H9 (cell line): ENCODE measurements around the gene NUP107. TPM values are rescaled to one million over a fixed set of nuclear protein-coding genes. Genes with fewer than 3 reads are reported as not detected.

Experiments
- DNase-seq: peaks from one replicate; pipeline ENCODE4 v3.0.0-alpha.2; 2017
- H2AFZ ChIP-seq: one replicate; pipeline ENCODE4 v1.6.1; 2013; ENCODE audit warnings: mild to moderate bottlenecking, low read length, control low read depth, moderate library complexity
- H2AK5ac ChIP-seq: 2 replicates; pipeline ENCODE4 v1.6.1; 2013; ENCODE audit warnings: low read length, control low read depth, mixed read lengths; ENCODE audit not compliant: insufficient read length
- H2BK120ac ChIP-seq: one replicate; pipeline ENCODE4 v1.6.1; 2013; ENCODE audit warnings: low read depth, mild to moderate bottlenecking, low read length, control low read depth, inconsistent platforms; ENCODE audit not compliant: poor library complexity, severe bottlenecking
- H2BK12ac ChIP-seq: 2 replicates; pipeline ENCODE4 v1.6.1; 2013; ENCODE audit warnings: low read length, control low read depth, mixed read lengths, low read depth; ENCODE audit not compliant: insufficient read length
- H2BK15ac ChIP-seq: 2 replicates; pipeline ENCODE4 v1.6.1; 2013; ENCODE audit warnings: low read depth, low read length, control low read depth
- H2BK20ac ChIP-seq: one replicate; pipeline ENCODE4 v1.6.1; 2013; ENCODE audit warnings: low read depth, mild to moderate bottlenecking, low read length, control low read depth, inconsistent platforms; ENCODE audit not compliant: poor library complexity, severe bottlenecking
- H2BK5ac ChIP-seq: 2 replicates; pipeline ENCODE4 v1.6.1; 2013; ENCODE audit warnings: low read length, control low read depth, mixed read lengths; ENCODE audit not compliant: insufficient read length
- H3K14ac ChIP-seq: 2 replicates; pipeline ENCODE4 v1.6.1; 2013; ENCODE audit warnings: low read length, control low read depth; ENCODE audit not compliant: insufficient read depth
- H3K18ac ChIP-seq: 2 replicates; pipeline ENCODE4 v1.6.1; 2013; ENCODE audit warnings: low read depth, mild to moderate bottlenecking, mixed read lengths, low read length, control low read depth; ENCODE audit not compliant: insufficient read length
- H3K23ac ChIP-seq: 2 replicates; pipeline ENCODE4 v1.6.1; 2013; ENCODE audit warnings: low read length, control low read depth, mixed read lengths, low read depth; ENCODE audit not compliant: insufficient read length
- H3K23me2 ChIP-seq: 2 replicates; pipeline ENCODE4 v1.6.1; 2013; ENCODE audit warnings: low read depth, mild to moderate bottlenecking, mixed read lengths, low read length, control low read depth; ENCODE audit not compliant: insufficient read length, poor library complexity, severe bottlenecking
- H3K27ac ChIP-seq: 2 replicates; pipeline ENCODE4 v1.5.1; 2013; ENCODE audit warnings: low read length, control low read depth, mixed read lengths, low read depth; ENCODE audit not compliant: insufficient read length
- H3K27me3 ChIP-seq: 2 replicates; pipeline ENCODE4 v1.6.1; 2013; ENCODE audit warnings: low read length, control low read depth, inconsistent platforms; ENCODE audit not compliant: insufficient read depth
- H3K4ac ChIP-seq: 2 replicates; pipeline ENCODE4 v1.6.1; 2013; ENCODE audit warnings: low read depth, mild to moderate bottlenecking, control low read depth, inconsistent platforms, low read length, moderate library complexity
- H3K4me1 ChIP-seq: 2 replicates; pipeline ENCODE4 v1.6.1; 2013; ENCODE audit warnings: low read length, control low read depth, inconsistent platforms; ENCODE audit not compliant: insufficient read depth
- H3K4me2 ChIP-seq: 2 replicates; pipeline ENCODE4 v1.6.1; 2013; ENCODE audit warnings: low read length, control low read depth, mixed read lengths; ENCODE audit not compliant: insufficient read length, insufficient read depth
- H3K56ac ChIP-seq: 2 replicates; pipeline ENCODE4 v1.6.1; 2013; ENCODE audit warnings: low read depth, mild to moderate bottlenecking, mixed read lengths, low read length, control low read depth; ENCODE audit not compliant: insufficient read length
- H3K79me1 ChIP-seq: 2 replicates; pipeline ENCODE4 v1.6.1; 2013; ENCODE audit warnings: low read depth, mild to moderate bottlenecking, moderate library complexity, low read length, control low read depth, inconsistent platforms; ENCODE audit not compliant: insufficient read depth, poor library complexity, severe bottlenecking
- H3K79me2 ChIP-seq: 2 replicates; pipeline ENCODE4 v1.6.1; 2013; ENCODE audit warnings: low read length, control low read depth, inconsistent platforms; ENCODE audit not compliant: insufficient read depth
- H3K9ac ChIP-seq: 2 replicates; pipeline ENCODE4 v1.6.1; 2013; ENCODE audit warnings: low read length, control low read depth, mixed read lengths; ENCODE audit not compliant: insufficient read length; ENCODE audit errors: extremely low read depth
- H3K9me3 ChIP-seq: one replicate; pipeline ENCODE4 v1.6.1; 2013; ENCODE audit warnings: low read depth, low read length, inconsistent platforms; ENCODE audit not compliant: control insufficient read depth
- H3T11ph ChIP-seq: one replicate; pipeline ENCODE4 v1.6.1; 2013; ENCODE audit warnings: mild to moderate bottlenecking, low read length, control low read depth, inconsistent platforms
- H4K20me1 ChIP-seq: one replicate; pipeline ENCODE4 v1.6.1; 2013; ENCODE audit not compliant: control insufficient read depth, insufficient read length, insufficient read depth
- H4K5ac ChIP-seq: 2 replicates; pipeline ENCODE4 v1.6.1; 2013; ENCODE audit warnings: low read depth, mild to moderate bottlenecking, mixed read lengths, low read length, control low read depth; ENCODE audit not compliant: insufficient read length
- H4K8ac ChIP-seq: replicated peaks from 2 replicates; pipeline ENCODE4 v1.6.1; 2013; ENCODE audit warnings: low read length, control low read depth, mixed read lengths, low read depth; ENCODE audit not compliant: insufficient read length
- H4K91ac ChIP-seq: 2 replicates; pipeline ENCODE4 v1.6.1; 2013; ENCODE audit warnings: low read depth, mild to moderate bottlenecking, moderate library complexity, mixed read lengths, low read length, control low read depth; ENCODE audit not compliant: insufficient read length
- H3K27ac Mint-ChIP-seq, 3 experiments: 2 replicates in 2 of 3; 3 replicates in 1 of 3; pipeline ENCODE4 v1.8.0; 2020 to 2021; ENCODE audit warnings: mixed read lengths in 3 of 3, mild to moderate bottlenecking in 1 of 3, moderate library complexity in 1 of 3
- H3K27me3 Mint-ChIP-seq: 2 replicates; pipeline ENCODE4 v1.8.0; 2021; ENCODE audit warnings: low read depth, mild to moderate bottlenecking, moderate library complexity, mixed read lengths
- H3K36me3 Mint-ChIP-seq, 3 experiments: 2 replicates in 2 of 3; 3 replicates in 1 of 3; pipeline ENCODE4 v1.8.0; 2020 to 2021; ENCODE audit warnings: low read depth in 3 of 3, mixed read lengths in 3 of 3; ENCODE audit not compliant: insufficient read depth in 1 of 3
- H3K4me1 Mint-ChIP-seq, 2 experiments: 2 replicates each; pipeline ENCODE4 v1.8.0; 2020; ENCODE audit warnings: mixed read lengths in 2 of 2
- H3K4me3 Mint-ChIP-seq, 2 experiments: 2 replicates in 1 of 2; 3 replicates in 1 of 2; pipeline ENCODE4 v1.8.0; 2020 to 2021; ENCODE audit warnings: mild to moderate bottlenecking in 2 of 2, mixed read lengths in 2 of 2, moderate library complexity in 1 of 2
- H3K9me3 Mint-ChIP-seq, 2 experiments: 2 replicates in 1 of 2; 3 replicates in 1 of 2; pipeline ENCODE4 v1.8.0; 2020; ENCODE audit warnings: mild to moderate bottlenecking in 2 of 2, mixed read lengths in 2 of 2, moderate library complexity in 1 of 2
- WGBS: extraction: QIAGEN DNeasy Blood & Tissue Kit; methylation state at CpG from one replicate; pipeline ENCODE4 v1.1.7; 2013; ENCODE audit warnings: missing lambda C conversion rate, low lambda C conversion rate, mixed read lengths; ENCODE audit not compliant: insufficient read length; ENCODE audit errors: extremely low coverage; 5-methylcytosine and 5-hydroxymethylcytosine counted together
- total RNA-seq: library from RNA; stranded (reverse); gene quantifications from 2 replicates; pipeline ENCODE4 v1.2.1, GENCODE V29; 2021
- TF ChIP-seq, protein P1 (sequence below): fragments of 200-600 bp; sonication (generic); conservative IDR thresholded peaks from 3 replicates; pipeline ENCODE4 v1.8.0; 2021; ENCODE audit warnings: antibody characterized with exemption, mild to moderate bottlenecking

The NUP107 gene
- total RNA-seq, 1 experiment from 2014 or later, result 147 TPM

DNA sequence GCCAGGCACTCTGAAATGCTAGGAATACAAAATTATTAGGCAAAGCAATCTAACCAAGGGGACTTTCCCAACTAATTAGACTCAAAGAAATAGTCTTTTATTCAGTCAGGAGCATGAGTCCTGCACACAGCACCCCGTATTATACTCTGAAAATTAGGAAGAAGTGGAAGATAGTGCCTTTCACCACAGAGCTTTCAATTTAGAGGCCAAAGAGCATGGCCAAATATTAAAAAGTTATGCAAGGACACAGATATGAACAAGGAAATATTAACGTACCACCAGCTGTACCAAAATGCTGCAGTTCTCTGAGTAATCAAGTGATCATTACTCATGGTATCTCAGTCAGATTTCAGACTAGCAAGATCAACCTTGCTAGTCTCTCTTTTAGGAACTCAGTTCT lies 98.6 kb downstream of the NUP107 start:
- no peaks in the 10 kb centered on the region; the same call in 1 of the 2 replicates for H3K27me3 Mint-ChIP-seq
- Histone ChIP-seq H2BK20ac (no peak overlapping the region), H3K27ac (no peak overlapping the region), H3K79me1 (no peaks in the 10 kb centered on the region), H4K5ac (no peak overlapping the region), H3K23me2 (no peaks in the 10 kb centered on the region), H3K9me3 (no peaks in the 10 kb centered on the region), H3K4me1 (no peaks in the 10 kb centered on the region), H3K27me3 (no peaks in the 10 kb centered on the region), H3K56ac (no peak overlapping the region), H2AK5ac (no peak overlapping the region), H3K9ac (no peak overlapping the region), H3K4me2 (no peak overlapping the region), H2BK12ac (no peak overlapping the region), H2BK5ac (no peak overlapping the region), H3K14ac (no peak overlapping the region), H4K20me1 (no peaks in the 10 kb centered on the region), H4K8ac (no peak overlapping the region), H3K18ac (no peak overlapping the region), H2BK15ac (no peak overlapping the region), H3K23ac (no peak overlapping the region), H4K91ac (no peak overlapping the region), H2AFZ (no peak overlapping the region), H3K79me2 (no peaks in the 10 kb centered on the region), H3K4ac (no peak overlapping the region), H2BK120ac (no peak overlapping the region), H3T11ph (no peak overlapping the region)
- H3K36me3 Mint-ChIP-seq, result no peaks in the 10 kb centered on the region
- TF ChIP-seq, protein P1, sequence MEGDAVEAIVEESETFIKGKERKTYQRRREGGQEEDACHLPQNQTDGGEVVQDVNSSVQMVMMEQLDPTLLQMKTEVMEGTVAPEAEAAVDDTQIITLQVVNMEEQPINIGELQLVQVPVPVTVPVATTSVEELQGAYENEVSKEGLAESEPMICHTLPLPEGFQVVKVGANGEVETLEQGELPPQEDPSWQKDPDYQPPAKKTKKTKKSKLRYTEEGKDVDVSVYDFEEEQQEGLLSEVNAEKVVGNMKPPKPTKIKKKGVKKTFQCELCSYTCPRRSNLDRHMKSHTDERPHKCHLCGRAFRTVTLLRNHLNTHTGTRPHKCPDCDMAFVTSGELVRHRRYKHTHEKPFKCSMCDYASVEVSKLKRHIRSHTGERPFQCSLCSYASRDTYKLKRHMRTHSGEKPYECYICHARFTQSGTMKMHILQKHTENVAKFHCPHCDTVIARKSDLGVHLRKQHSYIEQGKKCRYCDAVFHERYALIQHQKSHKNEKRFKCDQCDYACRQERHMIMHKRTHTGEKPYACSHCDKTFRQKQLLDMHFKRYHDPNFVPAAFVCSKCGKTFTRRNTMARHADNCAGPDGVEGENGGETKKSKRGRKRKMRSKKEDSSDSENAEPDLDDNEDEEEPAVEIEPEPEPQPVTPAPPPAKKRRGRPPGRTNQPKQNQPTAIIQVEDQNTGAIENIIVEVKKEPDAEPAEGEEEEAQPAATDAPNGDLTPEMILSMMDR, result no peak
- peaks cover 4 to 9% of the 10 kb centered on the region in 2 experiments; a peak in 3 of 4 replicates for H3K4me1 Mint-ChIP-seq
- H3K4me3 Mint-ChIP-seq, result no peak overlapping the region
- H3K27ac Mint-ChIP-seq, result no peak overlapping the region
- WGBS, result no CpG with 5 or more reads among the region's 2 CpGs
- DNase-seq, result no peak
- no peaks in the 10 kb centered on the region; a peak in 1 of 5 replicates for H3K9me3 Mint-ChIP-seq
